GM23338 (cell line): ENCODE measurements around the gene GATA1. TPM values are rescaled to one million over a fixed set of nuclear protein-coding genes. Genes with fewer than 3 reads are reported as not detected.

Experiments used
- ATAC-seq: fragments of 200-7000 bp; cut with Tn5 transposase; 3 replicates; pipeline ENCODE4 v1.9.1; 2020
- DNase-seq: peaks from one replicate; pipeline ENCODE4 v3.0.0-alpha.2; 2015; ENCODE audit warnings: low spot score
- H2AFZ ChIP-seq: fragments of 200-600 bp; sonication (generic); 2 replicates; pipeline ENCODE4 v1.8.0; 2016; ENCODE audit warnings: antibody characterized with exemption, mild to moderate bottlenecking, moderate library complexity
- H3F3A ChIP-seq: fragments of 200-600 bp; sonication (generic); replicated peaks from 2 replicates; pipeline ENCODE4 v1.8.0; 2017; ENCODE audit warnings: antibody characterized with exemption, mixed run types, low read depth
- H3K27ac ChIP-seq: fragments of 200-600 bp; sonication (generic); 2 replicates; pipeline ENCODE4 v1.6.1; 2016; ENCODE audit warnings: low read depth
- H3K27me3 ChIP-seq: fragments of 200-600 bp; sonication (generic); 2 replicates; pipeline ENCODE4 v1.8.0; 2016; ENCODE audit warnings: mild to moderate bottlenecking, mixed run types, moderate library complexity; ENCODE audit not compliant: insufficient read depth
- H3K36me3 ChIP-seq: fragments of 200-600 bp; sonication (generic); 2 replicates; pipeline ENCODE4 v1.8.0; 2016; ENCODE audit warnings: mild to moderate bottlenecking; ENCODE audit not compliant: insufficient read depth
- H3K4me1 ChIP-seq: fragments of 200-600 bp; sonication (generic); 2 replicates; pipeline ENCODE4 v1.8.0; 2016; ENCODE audit warnings: mild to moderate bottlenecking, moderate library complexity; ENCODE audit not compliant: insufficient read depth
- H3K4me2 ChIP-seq: fragments of 200-600 bp; sonication (generic); 2 replicates; pipeline ENCODE4 v1.7.1; 2017; ENCODE audit warnings: mixed run types
- H3K4me3 ChIP-seq: fragments of 200-600 bp; sonication (generic); 2 replicates; pipeline ENCODE4 v1.6.1; 2016; ENCODE audit warnings: mixed run types
- H3K79me2 ChIP-seq: fragments of 200-600 bp; sonication (generic); replicated peaks from 2 replicates; pipeline ENCODE4 v1.8.0; 2017; ENCODE audit warnings: mild to moderate bottlenecking; ENCODE audit not compliant: insufficient read depth
- H3K9me2 ChIP-seq: fragments of 200-600 bp; sonication (generic); 2 replicates; pipeline ENCODE4 v1.8.0; 2017; ENCODE audit not compliant: insufficient read depth
- H4K20me1 ChIP-seq: fragments of 200-600 bp; sonication (generic); replicated peaks from 2 replicates; pipeline ENCODE4 v1.8.0; 2017; ENCODE audit warnings: mild to moderate bottlenecking; ENCODE audit not compliant: insufficient read depth
- H3K27ac Mint-ChIP-seq: 2 replicates; pipeline ENCODE4 v1.8.0; 2020; ENCODE audit warnings: inconsistent platforms, mild to moderate bottlenecking, moderate library complexity, mixed read lengths
- H3K27me3 Mint-ChIP-seq: 3 replicates; pipeline ENCODE4 v1.8.0; 2022; ENCODE audit warnings: low read depth, mild to moderate bottlenecking, moderate library complexity, mixed read lengths, inconsistent platforms; ENCODE audit not compliant: insufficient read depth, poor library complexity
- H3K36me3 Mint-ChIP-seq: 3 replicates; pipeline ENCODE4 v1.8.0; 2021; ENCODE audit warnings: low read depth, mild to moderate bottlenecking, inconsistent platforms, moderate library complexity, mixed read lengths
- H3K4me1 Mint-ChIP-seq: 3 replicates; pipeline ENCODE4 v1.8.0; 2020; ENCODE audit warnings: mild to moderate bottlenecking, inconsistent platforms, mixed read lengths
- H3K4me3 Mint-ChIP-seq: 3 replicates; pipeline ENCODE4 v1.8.0; 2021; ENCODE audit warnings: moderate library complexity, mild to moderate bottlenecking, inconsistent platforms, mixed read lengths
- H3K9me3 Mint-ChIP-seq: 3 replicates; pipeline ENCODE4 v1.8.0; 2020; ENCODE audit warnings: moderate library complexity, mild to moderate bottlenecking, inconsistent platforms, mixed read lengths
- ETS1 ChIP-seq: IDR thresholded peaks from 2 replicates; pipeline ENCODE4 v1.6.1; 2016; ENCODE audit warnings: antibody characterized with exemption
- POLR2AphosphoS5 ChIP-seq: IDR thresholded peaks from 2 replicates; pipeline ENCODE4 v1.6.1; 2016; ENCODE audit warnings: antibody characterized with exemption, low read depth
- REST ChIP-seq: IDR thresholded peaks from one replicate; pipeline ENCODE4 v1.6.1; 2018; ENCODE audit warnings: antibody characterized with exemption; ENCODE audit not compliant: unreplicated experiment
- STAT1 ChIP-seq: IDR thresholded peaks from one replicate; pipeline ENCODE4 v1.6.1; 2016; ENCODE audit warnings: antibody characterized with exemption; ENCODE audit not compliant: unreplicated experiment
- polyA plus RNA-seq: library from polyadenylated mRNA; unstranded; fragments of >200 nt; fragmentation: Nextera tagmentation; extraction: Ambion mirVana; gene quantifications from 2 replicates; pipeline ENCODE4 v1.2.1, GENCODE V29; 2016
- total RNA-seq: library from RNA; depleted of rRNA; stranded (reverse); fragments of >200 nt; shearing (Covaris generic); gene quantifications from 2 replicates; pipeline ENCODE4 v1.2.3, GENCODE V29; 2014

The GATA1 gene
- total and polyA plus RNA-seq, 2 experiments from 2014 or later = not detected

DNA sequence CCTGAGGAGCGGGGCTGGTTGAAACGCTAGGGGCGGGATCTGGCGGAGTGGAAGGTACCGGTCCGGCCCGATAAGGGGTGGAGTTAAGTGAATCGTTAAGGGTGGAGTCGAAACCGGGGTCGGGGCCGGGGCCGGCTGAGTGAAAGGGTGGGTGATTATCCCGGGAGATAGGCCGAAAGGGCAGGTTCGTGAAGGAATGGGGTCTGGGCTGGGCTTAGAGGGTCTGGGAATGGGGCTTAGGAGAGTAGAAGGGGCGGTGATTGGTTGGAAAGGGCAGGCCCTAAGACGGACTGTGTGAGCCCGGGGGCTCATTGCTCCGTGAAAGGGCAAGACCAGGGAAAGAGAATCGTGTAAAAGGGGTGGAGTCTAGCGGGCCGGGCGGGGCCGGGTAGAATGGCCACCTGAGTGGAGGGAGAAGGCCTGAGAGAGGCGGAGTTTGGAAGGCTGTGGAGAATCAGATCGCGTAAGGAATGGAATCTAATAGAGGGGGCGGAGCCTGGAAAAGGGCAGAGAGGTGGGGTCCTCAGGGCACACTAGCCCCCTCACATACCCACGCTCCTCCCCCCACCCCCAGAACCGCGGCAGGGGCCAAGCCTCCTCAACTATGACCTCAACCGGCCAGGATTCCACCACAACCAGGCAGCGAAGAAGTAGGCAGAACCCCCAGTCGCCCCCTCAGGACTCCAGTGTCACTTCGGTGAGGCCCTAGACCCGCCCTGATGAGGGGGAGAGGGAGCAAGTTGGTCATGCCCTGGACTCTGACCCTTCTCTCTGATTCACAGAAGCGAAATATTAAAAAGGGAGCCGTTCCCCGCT, 15.9 kb downstream of the GATA1 start:
- peaks cover 3% of the 10 kb centered on the region; the same call in 1 of the 2 replicates for H3K4me1 ChIP-seq
- 0 out of 2 replicates have a peak, but pooled peaks cover 2% of the 10 kb centered on the region for H3F3A ChIP-seq
- no peaks in the 10 kb centered on the region for H3K36me3 ChIP-seq
- Mint-ChIP-seq H3K27me3 (peaks cover 8% of the 10 kb centered on the region), H3K9me3 (no peaks in the 10 kb centered on the region), H3K4me3 (peak overlapping the region; percentile 98), H3K4me1 (peaks cover 6% of the 10 kb centered on the region; the same call in 2 of the 3 replicates), H3K36me3 (peaks cover 19% of the 10 kb centered on the region), H3K27ac (peak overlapping the region; percentile 100)
- H3K27ac ChIP-seq = peak overlapping the region; percentile 96
- no peaks in the 10 kb centered on the region for H3K79me2 ChIP-seq
- TF ChIP-seq REST = no peak
- peak; percentile 42; the same call in 1 of the 2 replicates for TF ChIP-seq POLR2AphosphoS5
- H2AFZ ChIP-seq = no peak overlapping the region
- H4K20me1 ChIP-seq = no peaks in the 10 kb centered on the region
- no peaks in the 10 kb centered on the region for H3K9me2 ChIP-seq
- peak overlapping the region; percentile 80 for H3K4me2 ChIP-seq
- peak; percentile 68 for ATAC-seq
- H3K4me3 ChIP-seq = peak overlapping the region; percentile 62
- H3K27me3 ChIP-seq = no peaks in the 10 kb centered on the region
- peak; percentile 88 for DNase-seq

- H3K4me3 Mint-ChIP-seq = peak overlapping the region; percentile 98
- no peaks in the 10 kb centered on the region for H3K27me3 ChIP-seq
- H3F3A ChIP-seq = 0 out of 2 replicates have a peak, but pooled peaks cover 2% of the 10 kb centered on the region
- H3K27ac Mint-ChIP-seq = peak overlapping the region; percentile 100
- no peaks in the 10 kb centered on the region for H3K9me2 ChIP-seq
- peaks cover 3% of the 10 kb centered on the region; the same call in 1 of the 2 replicates for H3K4me1 ChIP-seq
- H4K20me1 ChIP-seq = no peaks in the 10 kb centered on the region
- H3K79me2 ChIP-seq = no peaks in the 10 kb centered on the region
- H3K36me3 Mint-ChIP-seq = peaks cover 19% of the 10 kb centered on the region
- DNase-seq (no peak), ATAC-seq (no peak)
- H3K4me3 ChIP-seq = peak overlapping the region; percentile 62
- peak overlapping the region; percentile 93 for H3K27ac ChIP-seq
- H3K36me3 ChIP-seq = no peaks in the 10 kb centered on the region
- H3K4me2 ChIP-seq = peak overlapping the region; percentile 80
- TF ChIP-seq STAT1 (no peak), REST (peak; percentile 35), ETS1 (no peak)
- no peak overlapping the region for H2AFZ ChIP-seq
- H3K4me1 Mint-ChIP-seq = peaks cover 6% of the 10 kb centered on the region; the same call in 2 of the 3 replicates
- peaks cover 8% of the 10 kb centered on the region for H3K27me3 Mint-ChIP-seq
- no peaks in the 10 kb centered on the region for H3K9me3 Mint-ChIP-seq
These were observed 16.5 kb downstream of the GATA1 start for GRCh38 chrX:48802905-48803200.
